Vagina (tissue), 2 donors: ENCODE data around the gene WSCD1.

Experiments used
- CTCF ChIP-seq, 3 experiments: fragments of 450-650 bp in 2 of 3; fragments of 200-600 bp in 1 of 3; sonication (generic) in 1 of 3; IDR thresholded peaks; one replicate each; pipeline ENCODE4 v1.5.1; 2017 to 2019; ENCODE audit warnings: antibody characterized with exemption in 3 of 3, mild to moderate bottlenecking in 2 of 3, moderate library complexity in 2 of 3
- POLR2A ChIP-seq, 2 donors: fragments of 450-650 bp; IDR thresholded peaks; one replicate each; pipeline ENCODE4 v1.6.1; 2017; ENCODE audit warnings: antibody characterized with exemption in 2 of 2, mild to moderate bottlenecking in 2 of 2, moderate library complexity in 2 of 2
- POLR2AphosphoS5 ChIP-seq, 2 donors: sonication (generic); formaldehyde crosslinking; IDR thresholded peaks; one replicate each; pipeline ENCODE4 v1.9.0; 2017; ENCODE audit warnings: antibody characterized with exemption in 2 of 2, mild to moderate bottlenecking in 2 of 2, low read depth in 1 of 2; ENCODE audit not compliant: insufficient read depth in 1 of 2

- no peak for TF ChIP-seq CTCF (IDR thresholded peaks at IDR 0.05)
- no peak for TF ChIP-seq POLR2A (IDR thresholded peaks at IDR 0.05)
- TF ChIP-seq POLR2AphosphoS5 (IDR thresholded peaks at IDR 0.05; ENCODE audit: insufficient read depth in 1 of 2, low read depth in 1 of 2): no peak
Measured at GRCh38 chr17:6082335-6082734, 12.2 kb downstream of the WSCD1 start.
